Measurements from ENCODE around the gene ZNF701.
"Not testable (repeated sequence)": the region's sequence is repeated elsewhere in the genome, so short reads cannot be mapped to it uniquely, and the experiment has no call there.

Gene ZNF701

DNA sequence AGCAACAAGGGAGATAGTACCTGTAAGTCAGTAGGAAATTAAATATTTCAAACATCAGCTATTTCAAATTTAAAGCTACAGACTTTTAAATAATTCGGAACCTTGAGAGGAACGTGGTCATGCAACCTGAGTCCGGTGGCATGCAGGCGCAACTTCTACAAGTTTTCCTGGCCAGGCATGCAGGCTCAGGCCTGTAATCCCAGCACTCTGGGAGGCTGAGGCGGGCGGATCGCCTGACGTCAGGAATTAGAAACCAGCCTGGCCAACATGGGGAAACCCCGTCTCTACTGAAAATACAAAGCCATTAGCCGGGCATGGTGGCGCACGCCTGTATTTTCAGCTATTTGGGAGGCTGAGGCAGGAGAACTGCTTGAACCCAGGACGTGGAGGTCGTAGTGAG, 2.2 kb upstream of the ZNF701 start:
- no peak for DNase-seq

DNA sequence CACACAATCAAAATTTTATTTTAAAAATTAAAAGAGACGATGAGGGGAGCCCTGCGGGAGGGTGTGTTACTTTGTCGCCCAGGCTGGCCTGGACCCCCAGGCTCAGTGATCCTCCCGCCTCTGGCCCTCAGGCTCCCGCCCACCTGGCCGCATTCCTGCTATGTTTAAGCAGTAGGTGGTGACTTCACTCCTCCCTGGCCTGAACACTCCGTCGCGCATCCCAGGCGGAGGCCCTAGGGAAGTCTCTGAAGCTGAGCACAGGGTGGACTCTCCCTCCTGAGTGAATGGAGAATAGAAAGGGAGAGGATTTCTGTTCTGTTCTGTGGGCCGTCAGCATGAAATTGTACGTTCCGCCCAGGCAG, 468 bp upstream of the ZNF701 start:
- DNase-seq, result not testable (repeated sequence)

DNA sequence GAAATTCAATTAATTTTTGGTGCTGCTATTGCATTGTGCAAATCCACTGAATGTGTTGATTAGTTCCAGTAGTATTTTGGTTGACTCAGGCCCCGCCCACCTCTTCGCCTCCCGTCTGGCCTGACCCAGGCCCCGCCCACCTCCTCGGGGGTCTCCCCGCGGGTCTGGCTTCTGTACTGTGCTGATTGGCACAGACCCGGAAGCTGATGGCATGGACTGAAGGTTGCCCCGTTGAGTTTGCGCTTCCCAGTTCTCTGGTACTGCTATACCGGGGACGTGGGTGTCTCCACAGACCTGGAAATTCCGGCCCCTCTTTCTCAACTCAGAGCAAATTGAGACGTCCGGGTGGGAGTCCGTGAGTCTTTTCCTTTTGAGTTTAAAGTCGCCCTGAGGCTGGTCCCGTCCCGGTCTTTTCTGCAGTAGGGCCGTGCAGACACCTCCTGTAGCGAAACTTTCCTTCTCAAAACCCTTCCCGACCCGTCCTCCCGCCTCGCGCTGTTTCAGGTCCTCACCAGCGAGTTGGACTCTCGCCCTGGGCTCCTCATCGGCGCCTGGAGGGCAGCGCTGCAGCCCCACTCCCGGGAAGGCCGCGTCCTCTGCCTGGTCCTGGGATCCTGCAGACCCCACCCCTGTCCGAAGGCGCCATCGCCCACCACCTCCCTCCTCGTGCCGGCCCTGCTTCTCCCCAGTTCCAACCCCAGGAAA, 14.8 kb downstream of the ZNF701 start:
- DNase-seq, result no peak

DNA sequence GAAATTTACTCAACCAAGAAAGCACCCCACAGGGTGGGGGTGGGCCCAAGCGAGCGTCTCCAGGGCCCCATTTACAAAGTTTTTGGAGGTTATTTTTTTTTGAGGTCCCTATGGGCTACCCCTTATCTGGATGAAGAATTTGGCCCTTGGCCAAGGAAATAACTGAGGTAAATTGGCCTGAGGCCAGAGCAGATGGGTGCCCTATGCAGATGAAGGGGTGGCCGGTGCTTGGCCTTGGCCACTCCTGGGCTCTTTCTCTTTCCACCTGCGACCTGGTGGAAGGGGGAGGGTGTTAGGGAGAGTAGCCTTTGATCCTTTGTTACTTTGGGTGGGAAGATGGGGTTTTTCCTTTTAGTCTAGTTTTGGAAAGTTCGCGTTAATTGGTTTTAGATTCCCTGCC, 15.5 kb downstream of the ZNF701 start:
- no peak for DNase-seq

DNA sequence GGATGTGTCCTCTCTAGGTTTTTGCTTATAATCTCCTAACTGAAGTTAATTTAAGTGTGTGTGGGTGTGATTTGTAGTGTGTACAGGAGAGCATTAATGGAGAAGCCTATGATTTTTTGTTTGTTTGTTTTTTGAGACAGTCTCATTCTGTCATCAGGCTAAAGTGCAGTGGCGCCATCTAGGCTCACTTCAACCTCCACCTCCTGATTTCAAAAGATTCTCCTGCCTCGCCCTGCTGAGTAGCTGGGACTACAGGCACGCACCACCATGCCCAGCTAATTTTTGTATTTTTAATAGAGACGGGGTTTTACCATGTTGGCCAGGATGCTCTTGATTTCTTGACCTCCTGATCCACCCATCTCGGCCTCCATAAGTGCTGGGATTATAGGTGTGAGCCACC, 20.6 kb downstream of the ZNF701 start:
- DNase-seq, result no peak

DNA sequence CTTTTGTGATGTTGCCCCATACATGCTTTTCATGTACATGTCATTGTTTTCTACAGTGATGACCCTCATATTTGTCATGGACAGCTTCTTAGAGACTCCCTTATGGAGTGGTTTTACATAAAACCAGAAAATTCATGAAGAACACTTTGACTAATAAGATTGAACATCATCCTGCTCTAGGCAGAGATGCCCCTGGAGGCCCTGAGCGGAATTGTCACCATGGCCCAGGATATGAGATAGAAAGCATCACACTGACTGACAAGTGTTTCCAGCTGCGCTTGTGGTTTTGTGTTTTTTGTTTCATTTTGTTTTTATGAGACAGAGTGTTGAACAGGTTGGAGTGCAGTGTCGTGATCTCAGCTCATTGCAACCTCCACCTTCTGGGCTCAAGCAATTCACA, 22.2 kb downstream of the ZNF701 start:
- DNase-seq, result no peak

DNA sequence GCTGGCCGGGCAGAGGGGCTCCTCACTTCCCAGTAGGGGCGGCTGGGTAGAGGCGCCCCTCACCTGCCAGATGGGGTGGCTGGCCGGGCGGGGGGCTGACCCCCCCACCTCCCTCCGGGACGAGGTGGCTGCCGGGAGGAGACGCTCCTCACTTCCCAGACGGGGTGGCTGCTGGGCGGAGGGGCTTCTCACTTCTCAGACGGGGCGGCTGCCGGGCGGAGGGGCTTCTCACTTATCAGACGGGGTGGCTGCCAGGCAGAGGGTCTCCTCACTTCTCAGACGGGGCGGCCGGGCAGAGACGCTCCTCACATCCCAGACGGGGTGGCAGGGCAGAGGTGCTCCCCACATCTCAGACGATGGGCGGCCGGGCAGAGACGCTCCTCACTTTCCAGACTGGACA, 23.4 kb downstream of the ZNF701 start:
- DNase-seq, result not testable (repeated sequence)

DNA sequence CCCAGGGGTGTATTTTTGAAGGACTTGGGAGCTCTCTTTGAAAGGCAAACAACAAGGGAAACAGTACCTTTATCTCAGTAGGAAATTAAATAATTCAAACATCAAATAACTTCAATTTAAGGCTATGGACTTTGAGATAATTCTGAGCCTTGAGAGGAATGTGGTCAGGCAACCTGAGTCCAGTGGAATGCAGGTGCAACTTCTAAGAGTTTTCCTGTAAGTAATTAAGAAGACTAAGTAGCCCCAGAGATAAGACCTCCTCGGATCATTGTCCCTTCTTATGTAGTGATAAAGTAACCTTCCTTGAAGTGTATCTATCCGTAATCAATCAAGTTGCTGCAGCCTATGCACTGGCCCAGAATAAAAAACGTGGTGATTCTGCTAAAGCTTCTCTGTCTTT, 29.2 kb downstream of the ZNF701 start:
- DNase-seq, result no peak

DNA sequence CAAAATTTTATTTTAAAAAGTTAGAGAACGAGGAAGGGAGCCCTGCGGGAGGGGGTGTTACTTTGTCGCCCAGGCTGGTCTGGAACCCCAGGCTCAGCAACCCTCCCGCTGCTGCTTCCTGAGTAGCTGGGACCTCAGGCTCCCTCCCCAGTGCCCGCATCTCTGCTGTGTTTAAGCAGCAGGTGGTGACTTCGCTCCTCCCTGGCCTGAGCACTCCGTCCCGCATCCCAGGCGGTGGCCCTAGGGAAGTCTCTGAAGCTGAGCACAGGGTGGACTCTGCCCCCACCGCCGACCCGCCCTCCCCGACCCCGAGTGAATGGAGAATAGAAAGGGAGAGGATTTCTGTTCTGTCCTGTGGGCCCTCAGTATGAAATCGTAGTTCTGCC, 30.5 kb downstream of the ZNF701 start:
- DNase-seq, result peak in 1 of 2 experiments; percentile 21

DNA sequence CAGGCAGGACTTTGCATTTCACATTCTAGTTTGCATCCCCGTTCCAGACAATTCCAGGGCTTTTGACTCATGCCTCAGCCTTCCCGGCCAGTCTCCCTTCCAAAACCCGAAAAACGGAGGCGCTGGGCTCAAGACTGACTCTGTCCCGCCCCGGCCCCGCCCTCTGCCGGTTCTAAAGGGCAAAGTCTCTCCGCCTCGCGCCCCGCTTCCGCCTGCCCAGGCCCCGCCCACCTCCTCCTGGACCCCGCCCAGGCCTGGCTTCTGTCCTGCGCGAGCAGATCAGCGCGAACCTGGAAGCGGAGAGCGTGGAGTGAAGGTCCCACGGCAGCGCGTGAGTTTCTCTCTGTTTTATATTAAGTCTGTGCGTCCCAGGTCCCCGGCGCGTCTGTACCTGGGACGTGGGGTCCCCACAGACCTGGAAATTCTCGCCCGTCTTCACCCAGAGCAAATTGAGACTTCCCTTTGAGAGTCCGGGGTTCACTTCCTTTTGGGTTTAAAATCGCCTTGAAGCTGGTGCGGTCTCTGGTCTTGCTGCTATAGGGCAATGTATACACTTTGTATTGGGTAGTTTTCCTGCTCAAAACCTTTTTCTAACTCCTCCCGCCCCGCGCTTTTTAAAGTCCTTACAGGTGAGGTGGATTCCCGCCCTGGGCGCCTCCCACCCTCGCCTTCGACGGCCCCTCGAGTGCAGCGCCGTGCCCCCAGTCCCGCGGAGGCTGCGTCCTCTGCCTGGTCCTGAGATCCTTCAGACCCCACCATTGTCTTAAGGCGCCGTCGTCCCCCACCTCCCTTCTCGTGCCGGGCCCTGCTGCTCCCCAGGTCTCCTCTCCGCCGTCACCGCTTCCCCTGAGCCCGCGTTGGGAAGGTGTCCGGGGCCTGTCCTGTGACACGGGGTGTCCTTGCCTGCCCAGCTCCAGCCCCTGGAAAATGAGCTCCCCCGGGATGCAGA, 31.2 kb downstream of the ZNF701 start:
- peak; percentile 66 to 79 for DNase-seq

DNA sequence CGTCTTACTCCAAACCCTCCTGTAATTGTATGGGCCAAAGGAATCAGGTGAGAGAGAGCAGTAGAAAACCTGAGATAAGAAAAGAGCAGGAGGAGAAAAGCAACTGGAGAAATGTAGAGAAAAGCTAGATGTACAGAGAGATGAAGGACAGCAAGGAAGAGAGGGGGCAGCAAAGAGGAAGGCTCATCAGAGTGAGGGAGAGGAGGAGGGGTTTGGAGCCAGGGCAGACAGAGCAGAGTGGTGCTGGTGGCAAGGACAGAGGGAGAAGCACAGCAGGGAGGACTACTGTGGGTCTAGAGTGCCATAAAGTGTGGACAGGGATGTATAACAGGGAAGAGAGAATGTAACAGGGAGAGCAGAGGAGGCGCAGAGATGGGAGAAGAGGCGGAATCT, 31.9 kb downstream of the ZNF701 start:
- DNase-seq, result not testable (repeated sequence)

DNA sequence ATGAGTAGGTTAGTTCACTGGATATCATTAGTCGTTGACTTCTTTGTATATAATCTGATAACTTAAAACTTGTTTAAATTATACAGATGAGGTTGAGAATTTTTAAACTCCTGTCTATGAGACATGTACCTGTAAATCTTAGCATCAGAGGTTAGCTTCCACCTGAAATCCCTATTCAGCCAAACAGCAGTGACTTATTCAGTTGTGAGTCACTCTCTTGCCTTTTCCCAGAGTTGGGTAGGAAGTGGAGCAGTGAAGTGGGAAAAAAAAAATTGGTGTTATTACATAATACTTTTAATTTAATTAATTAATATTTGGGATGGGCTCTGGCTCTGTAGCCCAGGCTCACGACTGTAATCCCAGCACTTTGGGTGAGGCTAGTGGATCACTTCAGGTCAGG, 32.9 kb downstream of the ZNF701 start:
- DNase-seq, result no peak

DNA sequence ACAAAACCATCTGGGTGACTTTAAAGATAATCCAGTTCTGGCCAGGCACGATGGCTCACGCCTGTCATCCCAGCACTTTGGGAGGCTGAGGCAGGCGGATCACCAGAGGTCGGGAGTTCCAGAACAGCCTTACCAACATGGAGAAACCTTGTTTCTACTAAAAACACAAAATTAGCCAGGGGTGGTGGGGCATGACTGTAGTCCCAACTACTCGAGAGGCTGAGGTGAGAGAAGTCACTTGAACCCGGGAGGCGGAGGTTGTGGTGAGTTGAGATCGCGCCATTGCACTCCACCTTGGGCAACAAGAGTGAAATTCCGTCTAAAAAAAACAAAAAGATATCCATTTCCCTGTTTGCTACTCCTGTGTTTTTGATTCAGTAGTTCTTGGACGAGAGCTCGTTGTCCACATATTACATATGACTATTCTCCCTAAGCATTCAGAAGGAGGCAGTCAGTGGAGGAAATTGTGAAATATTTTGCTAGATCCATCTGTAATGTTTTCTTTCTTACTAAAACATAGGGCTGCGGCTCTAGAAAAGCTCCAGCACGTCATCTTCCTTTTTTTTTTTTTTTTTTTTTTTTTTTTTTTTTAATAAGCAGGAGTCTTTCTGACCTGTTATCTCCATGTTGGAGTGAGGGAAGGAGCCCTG, 33.6 kb downstream of the ZNF701 start:
- DNase-seq, result no peak

DNA sequence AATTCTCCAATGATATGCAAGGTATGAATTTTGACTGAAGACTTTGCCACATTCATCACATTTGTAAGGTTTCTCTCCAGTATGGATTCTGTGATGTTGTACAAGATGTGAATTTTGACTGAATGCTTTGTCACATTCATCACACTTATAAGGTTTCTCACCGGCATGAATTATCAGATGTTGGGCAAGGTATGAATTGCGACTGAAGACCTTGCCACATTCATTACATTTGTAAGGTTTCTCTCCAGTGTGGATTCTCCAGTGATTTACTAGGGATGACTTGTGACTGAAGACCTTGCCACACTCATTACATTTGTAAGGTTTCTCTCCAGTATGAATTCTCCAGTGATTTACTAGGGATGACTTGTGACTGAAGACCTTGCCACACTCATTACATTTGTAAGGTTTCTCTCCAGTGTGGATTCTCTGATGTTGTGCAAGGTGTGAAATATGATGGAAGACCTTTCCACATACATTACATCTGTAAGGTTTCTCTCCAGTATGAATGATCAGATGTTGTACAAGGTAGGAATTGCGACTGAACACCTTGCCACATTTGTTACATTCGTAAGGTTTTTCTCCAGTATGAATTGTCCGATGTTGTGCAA, 43.3 kb downstream of the ZNF701 start:
- DNase-seq, result no peak

DNA sequence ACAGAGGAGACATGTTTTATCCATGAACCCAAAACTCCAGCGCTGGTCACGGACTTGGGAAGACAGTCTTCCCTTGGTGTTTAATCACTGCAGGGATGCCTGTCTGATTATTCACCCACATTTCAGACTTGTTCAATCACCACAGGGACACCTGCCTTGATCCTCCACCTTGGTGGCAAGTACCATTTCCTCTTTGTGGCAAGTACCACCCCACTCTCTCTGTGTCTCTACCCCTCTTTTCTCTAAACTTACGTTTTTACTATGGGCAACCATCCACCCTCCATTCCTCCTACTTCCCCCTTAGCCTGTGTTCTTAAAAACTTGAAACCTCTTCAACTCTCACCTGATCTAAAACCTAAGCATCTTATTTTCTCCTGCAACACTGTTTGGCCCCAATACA, 51.3 kb downstream of the ZNF701 start:
- no peak for DNase-seq

DNA sequence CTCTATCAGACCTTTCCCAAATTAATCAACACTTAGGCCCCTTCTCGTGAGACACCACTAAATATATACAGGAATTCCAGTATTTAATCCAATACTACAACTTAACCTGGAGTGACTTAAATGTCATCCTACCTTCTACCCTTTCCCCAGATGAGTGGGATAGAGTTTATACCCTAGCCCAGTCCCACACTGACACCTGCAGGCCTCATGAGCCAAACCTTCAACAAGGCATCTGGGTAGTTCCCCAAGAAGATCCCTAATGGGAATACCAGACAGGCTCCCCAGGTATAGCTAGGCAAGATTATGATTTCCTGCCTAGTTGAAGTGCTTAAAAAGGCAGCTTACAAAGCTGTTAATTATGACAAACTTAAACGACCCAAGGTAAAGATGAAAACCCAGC, 52.2 kb downstream of the ZNF701 start:
- DNase-seq, result peak in 1 of 2 experiments; percentile 2

DNA sequence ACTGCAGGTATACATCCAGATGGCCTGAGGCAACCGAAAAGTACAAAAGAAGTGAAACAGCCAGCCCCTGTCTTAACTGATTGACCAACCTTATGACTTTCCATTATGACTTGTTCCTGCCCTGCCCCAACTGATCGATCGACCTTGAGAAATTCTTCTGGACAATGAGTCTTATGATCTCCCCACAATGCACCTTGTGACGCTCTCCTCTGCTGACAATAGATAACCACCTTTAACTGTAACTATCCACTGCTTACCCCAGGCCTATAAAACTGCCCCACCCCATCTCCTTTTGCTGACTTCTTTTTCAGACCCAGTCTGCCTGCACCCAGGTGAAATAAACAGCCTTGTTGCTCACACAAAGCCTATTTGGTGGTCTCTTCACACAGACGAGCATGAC, 56.8 kb downstream of the ZNF701 start:
- no peak for DNase-seq

DNA sequence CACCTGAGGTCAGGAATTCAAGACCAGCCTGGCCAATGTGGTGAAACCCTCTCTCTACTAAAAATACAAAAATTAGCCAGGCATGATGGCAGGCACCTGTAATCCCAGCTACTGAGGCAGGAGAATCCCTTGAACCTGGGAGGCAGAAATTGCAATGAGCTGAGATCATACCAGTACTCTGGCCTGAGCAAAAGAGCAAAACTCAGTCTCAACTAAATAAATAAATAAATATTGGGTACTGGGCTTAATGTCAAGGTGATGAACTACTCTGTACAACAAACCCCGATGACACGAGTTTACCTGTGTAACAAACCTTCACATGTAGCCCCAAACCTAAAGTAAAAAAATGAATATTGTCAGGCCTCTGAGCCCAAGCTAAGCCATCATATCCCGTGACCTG, 57.4 kb downstream of the ZNF701 start:
- DNase-seq, result not testable (repeated sequence)

DNA sequence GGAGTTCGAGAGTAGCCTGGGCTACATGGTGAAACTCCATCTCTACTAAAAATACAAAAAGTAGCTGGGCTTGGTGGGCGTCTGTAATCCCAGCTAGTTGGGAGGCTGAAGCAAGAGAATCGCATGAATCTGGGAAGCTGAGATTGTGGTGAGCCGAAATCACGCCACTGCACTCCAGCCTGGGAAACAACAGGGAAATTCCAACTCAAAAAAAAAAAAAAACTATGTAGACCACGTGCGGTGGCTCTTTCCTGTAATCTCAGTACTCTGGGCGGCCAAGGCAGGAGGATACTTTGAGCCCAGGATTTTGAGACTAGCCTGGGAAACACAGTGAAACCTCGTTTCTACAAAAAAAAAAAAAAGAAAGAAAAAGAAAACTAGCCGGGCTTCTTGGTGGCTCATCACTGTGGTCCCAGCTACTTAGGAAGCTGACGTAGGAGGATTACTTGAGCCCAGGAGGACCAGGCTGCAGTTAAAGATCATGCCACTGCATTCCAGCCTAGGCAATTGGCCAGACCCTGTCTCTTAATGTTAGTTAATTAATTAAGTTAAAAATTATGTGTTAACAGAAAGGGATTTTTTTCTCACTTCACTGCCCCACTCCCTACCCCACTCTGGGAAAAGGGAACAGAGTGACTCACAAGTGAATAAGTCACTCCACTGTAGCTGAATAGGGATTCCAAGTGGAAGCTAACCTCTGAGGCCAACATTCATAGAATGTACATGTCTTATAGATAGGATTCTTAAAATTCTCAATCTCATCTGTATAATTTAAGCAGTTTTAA, 65.9 kb downstream of the ZNF701 start:
- DNase-seq, result no peak
